ENCODE measurements around the gene CIB4.

The CIB4 gene

DNA sequence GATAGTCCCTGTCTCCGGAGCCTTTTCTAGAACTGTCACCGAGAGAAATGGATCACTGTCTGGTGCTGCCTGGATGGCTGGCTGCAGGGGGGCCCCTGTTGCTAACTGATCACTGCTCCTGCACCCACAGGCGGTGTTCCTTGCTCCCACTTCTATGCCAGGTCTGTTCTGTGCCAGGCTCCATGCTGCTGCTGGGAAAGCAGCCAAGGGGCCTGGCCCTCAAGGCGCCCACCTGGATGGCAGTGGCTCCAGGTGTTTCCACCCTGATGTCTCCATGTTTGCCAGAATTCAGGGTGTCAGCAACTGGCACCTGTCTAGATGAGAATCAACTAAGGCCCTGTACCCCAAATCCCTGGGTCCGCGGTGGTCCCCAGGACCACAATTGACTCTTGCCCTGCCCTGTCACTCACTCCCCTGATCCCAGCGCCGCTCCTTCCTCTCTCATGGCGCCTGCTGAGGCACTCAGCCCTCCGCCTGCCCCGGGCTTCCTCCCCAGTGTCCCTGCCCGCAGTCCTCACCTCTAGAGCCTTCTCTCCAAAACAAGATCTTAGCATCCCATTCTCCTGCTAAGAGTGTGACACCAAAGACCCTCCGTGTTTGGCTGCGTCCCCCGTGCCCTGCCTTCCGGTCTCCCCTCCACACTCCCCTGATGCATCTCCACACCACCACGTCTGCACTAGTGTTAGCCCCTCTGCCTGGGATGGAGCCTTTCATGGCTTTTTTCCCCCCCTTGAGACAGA, 90.7 kb downstream of the CIB4 start:
- DNase-seq (ENCODE audit: low spot score), result no peak

DNA sequence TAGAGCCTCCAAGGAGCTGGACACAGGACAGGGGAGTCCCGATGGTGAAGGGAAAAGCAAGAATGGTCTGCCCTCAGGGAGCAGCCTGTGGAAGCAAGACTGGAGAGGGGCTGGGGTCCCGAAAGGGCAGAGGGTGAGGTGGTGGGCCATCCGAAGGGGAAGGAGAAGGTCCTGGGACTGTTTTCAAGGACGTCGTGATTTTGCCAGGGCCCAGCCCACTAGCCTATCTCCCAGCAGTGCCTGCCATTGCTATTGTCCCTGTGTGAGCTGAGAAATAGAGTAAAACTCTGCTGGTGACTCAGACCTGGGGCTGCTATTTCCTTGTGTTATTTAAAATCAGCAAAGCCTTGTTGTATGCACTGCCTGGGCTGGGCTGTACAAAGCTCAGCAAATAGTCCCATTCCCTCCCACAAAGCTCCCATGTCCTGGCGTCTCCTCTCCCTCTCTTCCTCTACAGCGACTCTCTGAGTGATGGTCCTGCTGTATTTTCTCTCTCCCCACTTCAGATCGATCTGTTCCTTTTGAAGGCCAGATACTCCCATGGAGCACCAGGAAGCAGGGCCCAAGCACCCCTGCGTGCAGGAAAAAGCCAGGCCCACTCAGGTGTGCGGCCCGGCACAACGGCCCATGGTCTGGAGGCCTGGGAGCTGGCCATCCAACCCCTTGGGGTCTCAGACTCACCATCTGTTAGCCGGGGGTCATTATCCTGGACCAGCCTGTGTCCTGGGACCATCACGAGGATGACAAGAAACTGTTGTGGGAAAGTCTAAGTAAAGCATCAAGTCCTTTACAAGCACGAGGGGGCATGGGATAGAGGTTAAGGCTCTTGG, 98.3 kb downstream of the CIB4 start:
- no peak for DNase-seq (ENCODE audit: low spot score)

DNA sequence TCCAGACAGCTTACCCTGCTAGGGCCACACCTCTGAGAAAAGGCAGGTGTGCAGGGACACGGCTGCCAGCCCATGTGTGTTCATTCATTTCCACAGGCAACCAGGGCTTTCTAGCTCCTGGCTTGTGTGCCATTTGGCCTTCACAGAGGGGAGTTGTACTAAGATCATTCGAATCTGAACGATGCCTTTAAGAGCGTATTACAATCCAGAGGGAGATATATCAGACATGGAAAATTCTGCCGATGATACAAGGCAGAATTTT, 99.0 kb downstream of the CIB4 start:
- peak; percentile 53 for DNase-seq (ENCODE audit: low spot score)

DNA sequence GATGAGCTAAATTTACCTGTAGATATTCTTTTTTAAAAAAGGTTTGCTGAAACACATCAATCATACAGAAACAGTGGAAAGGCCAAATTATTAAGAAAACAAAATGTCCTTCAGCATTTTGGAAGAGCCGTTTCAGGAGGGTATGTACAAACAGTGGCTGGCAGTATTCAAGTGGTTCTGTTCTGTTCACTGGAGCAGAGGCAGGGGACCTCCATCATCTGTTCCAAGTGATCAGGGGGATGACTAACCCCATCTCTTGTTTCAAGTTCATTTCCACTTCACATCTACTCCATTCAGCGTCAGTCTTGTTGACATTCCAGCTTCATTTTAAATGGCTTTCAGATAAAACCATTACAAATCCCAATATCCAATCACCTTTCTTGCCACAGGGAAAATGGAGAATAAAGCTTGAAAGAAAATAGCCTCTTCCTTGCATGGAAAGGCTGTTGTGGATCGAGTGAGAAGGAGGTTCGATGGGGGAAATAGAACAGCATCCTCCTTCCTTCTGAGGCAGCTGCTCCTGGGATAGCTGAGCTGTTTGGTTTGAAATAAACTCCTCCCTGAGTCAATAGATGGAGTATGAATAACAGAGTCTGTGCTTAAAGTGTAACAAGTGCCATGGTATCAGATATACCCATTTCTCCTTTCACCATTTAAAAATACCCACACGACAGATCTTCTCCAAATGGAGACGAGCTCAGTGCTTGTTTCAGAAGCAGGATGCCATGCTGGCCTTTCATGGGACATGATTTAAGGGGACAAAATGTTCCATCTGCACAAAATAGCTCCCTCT, 99.6 kb downstream of the CIB4 start:
- DNase-seq (ENCODE audit: low spot score), result no peak

DNA sequence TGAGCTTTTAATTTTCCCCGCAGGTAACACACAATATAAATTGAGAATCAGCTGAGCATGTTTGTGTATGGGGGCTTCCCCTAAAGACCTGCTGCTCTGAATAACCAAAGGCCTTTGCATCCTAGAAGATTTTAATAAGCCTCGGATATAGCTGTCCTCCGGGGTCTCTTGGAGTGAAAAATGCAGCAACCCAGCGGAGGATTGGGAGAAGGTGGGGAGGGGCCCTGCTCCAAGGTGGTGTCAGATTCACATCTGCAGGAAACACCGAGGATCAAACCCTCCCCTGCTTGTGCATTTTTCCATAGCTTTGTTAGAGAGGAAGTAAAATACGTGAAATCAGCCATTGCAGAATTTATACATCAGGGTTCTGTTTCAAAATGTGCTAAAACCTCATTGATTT, 100.2 kb downstream of the CIB4 start:
- no peak for DNase-seq (ENCODE audit: low spot score)

DNA sequence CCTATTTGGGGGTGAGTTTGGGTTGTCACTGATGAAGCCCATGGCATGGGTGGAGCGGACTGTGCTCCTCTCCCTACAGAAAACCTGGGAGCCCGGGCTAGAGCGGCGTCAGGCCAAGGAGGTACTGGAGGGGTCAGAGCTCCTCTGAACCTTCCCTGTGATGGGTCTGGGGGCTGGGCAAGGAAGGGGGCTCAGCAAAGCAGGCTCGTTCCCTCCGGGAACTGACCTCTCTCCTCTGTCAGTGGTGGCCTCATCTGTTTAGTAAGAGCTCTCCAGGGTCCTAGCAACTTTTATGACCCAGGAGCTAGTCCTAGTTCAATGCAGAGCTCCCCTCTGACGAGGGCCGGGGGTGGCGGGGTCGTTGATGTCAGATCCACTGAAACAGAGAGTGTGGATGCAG, 100.9 kb downstream of the CIB4 start:
- no peak for DNase-seq (ENCODE audit: low spot score)

DNA sequence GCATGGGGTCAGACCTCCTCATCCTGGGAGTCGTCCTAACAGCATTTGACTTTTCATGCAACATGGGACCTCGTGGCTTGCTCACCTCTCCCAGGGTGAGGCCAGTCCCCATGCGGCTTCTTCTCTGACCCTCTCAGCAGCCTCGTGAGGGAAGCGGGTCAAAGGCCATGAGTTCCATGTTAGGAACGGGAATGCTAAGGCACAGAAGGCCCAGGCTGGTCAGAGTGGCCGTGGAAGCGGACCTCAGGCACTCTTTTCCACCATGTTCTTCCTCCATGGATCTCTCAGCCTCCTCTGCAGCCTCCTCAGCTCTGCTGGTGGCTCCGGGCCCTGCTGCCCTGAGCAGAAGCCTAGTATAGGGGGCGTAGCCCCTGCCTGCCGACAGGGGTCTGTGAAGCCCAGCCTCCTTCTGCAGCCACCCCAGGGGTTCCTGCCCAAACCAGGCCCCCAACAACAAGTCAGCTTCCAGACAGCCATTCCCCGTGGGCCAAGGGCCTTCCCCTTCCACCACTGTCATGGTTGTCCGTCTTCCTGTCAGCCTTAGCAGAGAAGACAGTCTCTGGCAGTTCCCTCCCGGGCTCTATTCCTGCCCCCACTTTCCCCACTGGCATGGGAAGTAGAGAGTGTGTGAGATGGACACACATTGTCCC, 103.2 kb downstream of the CIB4 start:
- DNase-seq (ENCODE audit: low spot score), result no peak

DNA sequence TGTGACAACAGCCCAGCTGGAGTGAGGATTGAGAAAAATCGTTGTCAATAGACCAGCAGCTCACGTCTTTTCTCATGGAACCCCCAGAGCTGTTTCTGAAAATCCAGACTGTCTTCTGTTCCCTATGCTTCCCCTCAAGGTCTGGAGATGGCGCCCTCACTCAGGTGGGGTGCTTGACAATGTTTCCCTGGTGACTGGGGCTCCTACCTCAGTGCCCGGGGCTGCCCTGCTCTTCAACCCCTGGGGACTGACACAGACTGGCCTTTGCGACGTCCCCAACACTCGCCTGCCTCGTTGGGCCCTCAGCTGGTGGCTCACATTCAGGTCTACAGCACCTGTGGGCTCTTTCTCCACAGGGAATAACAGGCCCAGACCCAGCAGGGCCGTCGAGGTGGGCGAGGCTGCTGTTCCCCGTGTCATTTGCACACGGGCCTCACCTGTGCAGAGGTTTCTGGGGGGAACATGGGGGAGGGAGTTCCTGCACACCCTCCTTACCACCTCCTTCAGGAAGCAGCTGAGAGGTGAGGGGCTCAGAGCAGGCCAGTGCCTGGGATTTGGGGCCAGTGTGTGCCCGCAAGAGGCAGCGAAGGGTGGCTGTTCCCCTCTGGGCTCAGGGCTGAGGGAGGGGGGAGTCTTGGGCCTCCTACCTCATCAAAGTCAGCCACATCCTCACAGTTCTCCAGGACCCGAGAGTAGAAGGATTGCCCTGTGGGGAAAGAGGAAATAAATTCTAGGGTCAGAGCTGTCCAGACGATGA, 103.9 kb downstream of the CIB4 start:
- DNase-seq (ENCODE audit: low spot score), result no peak

DNA sequence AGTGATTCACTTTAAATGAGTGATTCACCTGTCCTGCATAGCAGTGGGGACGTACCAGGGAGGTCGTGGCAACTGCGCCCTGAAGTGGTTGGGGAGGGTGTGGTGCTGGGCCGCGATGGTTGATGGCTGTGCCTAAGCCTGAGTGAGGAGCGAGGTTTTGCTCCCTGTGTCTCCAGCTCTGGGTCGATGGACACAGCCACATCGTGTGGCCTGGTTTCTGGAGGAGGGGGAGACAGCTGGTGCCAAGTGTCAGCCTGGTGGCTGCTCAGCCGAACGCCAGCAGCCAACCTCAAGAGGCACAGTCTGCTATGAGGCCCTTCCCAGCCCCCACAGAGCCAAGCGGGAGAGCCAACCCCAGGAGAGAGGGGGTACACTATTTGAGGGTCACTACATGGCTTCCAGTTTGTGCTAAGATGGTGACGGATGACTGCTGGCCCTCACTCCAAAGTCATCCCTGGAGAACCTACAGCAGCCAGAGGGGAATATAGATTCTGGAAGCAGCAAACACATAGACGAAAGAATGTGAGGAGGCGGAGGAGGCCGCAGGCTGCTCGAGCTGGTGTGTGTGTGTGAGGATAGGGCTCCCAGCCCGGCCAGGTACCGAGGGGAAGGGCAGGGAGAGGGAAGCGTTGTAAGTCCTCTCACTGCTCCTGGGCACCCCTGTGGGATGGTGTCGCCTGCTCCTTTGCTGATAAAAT, 104.6 kb downstream of the CIB4 start:
- DNase-seq (ENCODE audit: low spot score), result no peak

DNA sequence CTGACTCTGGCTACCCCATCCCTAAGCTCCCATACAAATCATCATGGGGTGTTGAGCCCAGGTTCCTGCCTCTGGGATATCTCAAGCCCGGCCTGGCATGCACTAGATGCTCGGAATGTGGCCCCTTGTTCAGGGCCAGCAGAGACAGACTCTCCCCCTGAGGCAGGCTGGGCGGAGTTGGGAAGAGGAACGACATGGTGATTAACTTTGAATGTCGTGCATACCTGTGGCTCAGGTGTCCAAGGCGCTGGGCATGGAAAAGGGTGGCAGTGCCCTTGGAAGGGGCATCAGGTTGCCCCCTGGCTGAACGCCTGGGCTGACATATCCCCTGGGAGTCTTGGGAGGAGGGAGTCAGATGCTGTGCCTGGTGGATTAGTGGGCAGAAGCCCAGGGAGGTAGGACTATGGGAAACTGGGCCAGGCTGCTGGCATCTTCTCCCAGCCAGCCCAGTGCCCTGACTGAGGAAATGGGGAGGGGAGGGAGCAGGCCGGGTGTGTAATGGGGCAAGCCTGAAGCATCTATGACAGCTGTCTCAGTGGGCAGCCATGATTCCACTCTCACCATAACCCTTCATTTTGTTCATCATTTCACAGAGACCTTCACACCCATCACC, 105.4 kb downstream of the CIB4 start:
- DNase-seq (ENCODE audit: low spot score), result no peak

DNA sequence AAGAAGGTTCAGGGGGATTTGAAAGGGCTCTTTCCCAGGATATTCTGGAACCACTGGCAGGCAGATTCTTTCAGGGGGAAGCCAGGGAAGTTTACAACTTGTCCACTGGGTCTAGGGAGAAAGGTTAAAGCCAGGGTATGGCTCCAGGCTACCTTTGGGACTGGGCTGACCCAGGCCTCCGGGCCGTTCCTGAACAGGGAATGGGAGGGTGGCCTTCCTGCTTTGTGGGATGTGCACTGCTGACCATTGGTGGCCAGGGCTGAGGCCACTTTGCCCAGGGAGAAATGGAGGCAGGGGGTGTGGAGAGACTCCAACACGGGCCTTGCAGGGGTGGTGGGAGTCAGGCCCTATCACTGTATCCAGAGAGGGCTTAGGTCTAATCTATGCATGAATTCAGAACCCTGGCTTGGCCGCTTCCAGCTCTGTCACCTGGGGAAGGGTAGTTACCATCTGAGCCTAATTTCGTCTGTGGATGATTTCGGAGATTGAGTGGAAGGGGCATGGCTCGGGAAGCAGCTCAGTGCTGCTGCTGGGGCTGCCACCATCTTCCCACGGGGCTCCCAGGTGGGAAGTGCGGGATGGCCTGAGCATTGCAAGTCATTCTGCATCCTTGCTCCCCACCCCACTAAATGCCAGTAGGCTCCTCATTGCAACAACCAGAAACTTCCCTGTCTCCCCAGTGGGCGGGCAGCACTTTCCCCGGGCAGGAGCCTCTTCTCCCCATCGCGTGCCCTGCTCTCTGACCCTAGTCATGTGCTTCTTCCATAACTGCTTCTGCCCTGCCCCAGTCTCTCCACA, 106.1 kb downstream of the CIB4 start:
- no peak for DNase-seq (ENCODE audit: low spot score)

DNA sequence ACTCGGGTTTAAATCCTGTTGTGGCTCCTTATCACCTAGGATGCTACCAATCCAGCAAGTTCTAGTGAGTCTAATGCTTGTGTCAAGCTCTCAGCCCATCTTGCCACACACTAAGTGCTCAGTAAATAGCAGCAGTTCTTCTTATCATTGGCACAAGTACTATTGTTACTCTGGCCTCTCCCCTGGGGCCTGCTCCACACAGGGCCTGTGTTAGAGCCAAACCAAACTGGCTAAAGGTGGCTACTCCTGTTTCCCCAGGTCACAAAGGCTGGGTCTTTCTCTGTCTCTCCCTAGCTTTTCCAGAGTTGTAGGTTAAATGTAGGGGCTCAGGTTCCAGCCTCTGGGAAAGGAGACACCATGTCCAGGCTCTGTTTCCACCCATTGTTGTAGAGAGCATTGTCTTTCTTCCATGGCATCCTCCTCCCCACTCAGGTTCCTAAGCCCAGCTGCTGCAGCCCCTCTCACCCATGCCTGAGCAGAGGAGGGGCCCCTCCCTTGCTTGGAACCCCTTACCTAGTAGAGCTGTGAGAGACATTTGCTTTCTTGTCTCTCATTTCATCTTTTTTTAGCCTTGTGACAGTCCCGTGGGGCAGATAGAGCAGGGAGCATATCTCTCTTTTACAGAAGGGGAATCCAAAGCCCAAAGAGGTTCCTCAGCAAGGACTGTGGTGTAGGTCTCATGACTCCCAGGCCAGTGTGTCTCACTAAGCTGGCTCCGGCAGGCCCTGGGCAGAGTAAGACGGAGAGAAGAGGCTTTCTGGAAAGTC, 106.9 kb downstream of the CIB4 start:
- DNase-seq (ENCODE audit: low spot score), result no peak

DNA sequence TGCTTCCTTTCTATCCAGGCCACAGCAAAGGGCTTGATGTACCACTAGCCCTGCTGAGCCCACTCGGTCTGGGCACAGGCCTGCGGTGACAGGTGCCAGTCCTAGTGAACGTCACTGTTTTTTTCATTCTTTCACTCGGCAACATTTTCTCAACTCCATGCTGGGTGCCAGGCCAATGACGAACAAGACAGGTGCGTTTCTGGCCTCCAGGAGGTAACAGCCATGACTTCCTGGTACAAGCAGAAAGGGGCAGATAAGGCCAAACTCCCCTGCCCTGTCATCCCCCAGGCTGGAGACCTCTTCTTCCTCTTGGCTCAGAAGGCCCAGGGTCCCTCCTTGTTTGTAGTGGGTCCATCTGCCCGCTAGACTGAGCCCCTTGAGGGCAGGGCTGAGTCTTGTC, 107.5 kb downstream of the CIB4 start:
- peak; percentile 18 for DNase-seq (ENCODE audit: low spot score)

DNA sequence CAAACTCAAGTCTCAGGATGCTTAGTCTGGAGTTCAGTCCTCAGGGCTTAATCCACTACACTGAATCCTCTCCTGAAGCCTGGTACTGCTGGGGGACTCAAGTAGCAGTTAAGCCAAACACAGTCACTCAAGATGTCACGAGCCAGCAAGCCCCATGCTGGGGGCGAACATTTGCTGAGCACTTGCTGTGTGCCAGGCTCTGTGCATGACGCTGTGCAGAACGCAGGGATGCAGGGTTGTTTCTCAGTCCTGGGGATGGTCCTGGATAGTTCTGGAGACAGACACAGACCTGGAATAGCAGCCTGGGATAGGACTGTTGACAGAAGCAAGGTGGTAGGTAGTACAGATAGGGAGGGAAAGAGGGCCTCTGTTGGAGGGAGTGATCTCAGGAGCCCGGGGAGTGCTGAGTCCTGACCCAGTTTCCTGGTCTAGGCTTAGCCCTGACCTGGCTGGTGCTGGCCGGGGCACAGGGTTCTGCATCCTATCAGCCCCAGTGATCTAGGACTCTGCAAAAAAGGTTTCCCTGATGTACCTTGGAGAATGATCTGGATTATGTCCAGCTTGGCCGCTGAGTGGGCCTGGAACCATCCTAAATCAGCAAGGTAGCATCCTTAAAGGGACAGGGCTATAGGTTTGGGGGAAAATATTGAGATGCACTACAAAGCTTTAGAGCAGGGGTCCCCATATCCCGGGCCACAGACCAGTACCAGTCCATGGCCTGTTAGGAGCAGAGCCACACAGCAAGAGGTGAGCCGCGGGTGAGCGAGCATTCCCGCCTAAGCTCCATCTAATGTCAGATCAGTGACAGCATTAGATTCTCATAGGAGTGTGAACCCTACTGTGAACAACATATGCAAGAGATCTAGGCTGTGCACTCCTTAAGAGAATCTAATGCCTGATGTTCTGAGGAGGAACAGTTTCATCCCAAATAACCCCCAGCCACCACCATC, 108.6 kb downstream of the CIB4 start:
- DNase-seq (ENCODE audit: low spot score), result peak; percentile 85

Data from cerebellar cortex (tissue), 1 donor.